M059J (cell line): Measurements from ENCODE around the gene PDSS2. TPM values are rescaled to one million over a fixed set of nuclear protein-coding genes. Genes with fewer than 3 reads are reported as not detected.
"Not testable (repeated sequence)": the region's sequence is repeated elsewhere in the genome, so short reads cannot be mapped to it uniquely, and the experiment has no call there.

ENCODE experiments used
- DNase-seq: peaks from one replicate; pipeline ENCODE4 v3.0.0-alpha.2; 2012; ENCODE audit warnings: low read depth
- total RNA-seq: library from RNA; depleted of rRNA; stranded (reverse); fragments of >200 nt; shearing (Covaris generic); gene quantifications from 2 replicates; pipeline ENCODE4 v1.2.3, GENCODE V29; 2014; rRNA removed

Gene PDSS2
- 17.2 and 18.9 TPM in 2 replicates for total RNA-seq

- peak; percentile 99 for DNase-seq
Observed at GRCh38 chr6:107459283-107460082, at the start of gene PDSS2. TSS of gene PDSS2 (minus strand) at chr6:107459564. CDS start at chr6:107459285, 279 bp downstream.

GRCh38 chr6:107506145-107506544 lies 46.8 kb upstream of the PDSS2 start:
- DNase-seq = no peak

GRCh38 chr6:107504270-107505026 lies 45.1 kb upstream of the PDSS2 start:
- DNase-seq = no peak

- DNase-seq = no peak
Observed at GRCh38 chr6:107496892-107497684, 37.7 kb upstream of the PDSS2 start.

GRCh38 chr6:107495971-107496370 lies 36.6 kb upstream of the PDSS2 start:
- no peak for DNase-seq

- DNase-seq = peak; percentile 12
Observed at GRCh38 chr6:107495196-107495643, 35.9 kb upstream of the PDSS2 start.

- no peak for DNase-seq
Observed at GRCh38 chr6:107493158-107494057, 34.0 kb upstream of the PDSS2 start.

- peak; percentile 24 for DNase-seq
Observed at GRCh38 chr6:107491760-107492660, 32.6 kb upstream of the PDSS2 start.

GRCh38 chr6:107491138-107491609 lies 31.8 kb upstream of the PDSS2 start:
- peak; percentile 25 for DNase-seq

- peak; percentile 9 for DNase-seq
Observed at GRCh38 chr6:107490566-107491137, 31.3 kb upstream of the PDSS2 start.

- DNase-seq = peak; percentile 33
Observed at GRCh38 chr6:107489636-107490565, 30.5 kb upstream of the PDSS2 start, which contains the start of gene SOBP. TSS of gene SOBP (plus strand) at chr6:107490117. CDS start at chr6:107490617, 500 bp downstream.

- peak; percentile 37 for DNase-seq
Observed at GRCh38 chr6:107488875-107489635, 29.7 kb upstream of the PDSS2 start.

GRCh38 chr6:107488174-107488874 lies 29.0 kb upstream of the PDSS2 start:
- DNase-seq = no peak

GRCh38 chr6:107485157-107485556 lies 25.8 kb upstream of the PDSS2 start:
- no peak for DNase-seq

GRCh38 chr6:107479089-107479690 lies 19.8 kb upstream of the PDSS2 start:
- no peak for DNase-seq

- not testable (repeated sequence) for DNase-seq
Observed at GRCh38 chr6:107475826-107476225, 16.5 kb upstream of the PDSS2 start.
